ENCODE results near the gene ZBTB7B. TPM values are rescaled to one million over a fixed set of nuclear protein-coding genes. Genes with fewer than 3 reads are reported as not detected.

Gene ZBTB7B
- total RNA-seq, 1 experiment from 2014 or later, result 4.9 TPM

DNA sequence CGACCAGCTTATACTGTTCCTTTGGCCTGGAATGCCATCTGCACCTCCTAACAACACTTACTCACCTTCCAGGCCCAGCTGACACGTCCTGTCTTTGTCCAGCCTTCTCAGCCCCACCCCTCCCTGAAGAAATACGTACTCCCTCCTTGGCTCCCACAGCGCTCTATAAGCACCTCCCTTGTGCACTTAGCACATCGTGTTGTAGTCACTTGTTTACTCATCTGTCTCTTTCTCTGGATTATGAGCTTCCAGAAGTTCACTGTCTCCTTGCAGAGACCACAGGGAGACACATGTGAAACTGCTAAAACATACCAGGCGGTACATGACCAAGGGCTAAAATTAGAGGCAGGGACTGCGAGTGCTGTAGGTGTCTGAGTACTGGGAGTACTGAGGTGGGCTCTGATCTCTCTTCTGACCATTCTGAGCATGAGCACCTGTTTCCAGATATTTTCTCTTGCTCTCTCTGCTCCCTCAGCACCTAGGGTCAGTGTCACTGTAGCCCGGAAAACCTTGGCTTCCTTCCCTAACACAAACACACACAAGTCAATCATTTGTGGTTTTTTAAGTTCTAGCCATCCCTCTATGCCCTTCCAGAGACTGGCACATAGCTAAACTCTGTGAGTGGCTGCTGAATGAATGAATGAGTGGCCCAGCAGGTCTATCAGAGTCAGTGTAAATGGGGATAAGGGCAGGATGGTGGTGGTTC is 36.2 kb downstream of the ZBTB7B start:
- DNase-seq (ENCODE audit: low read depth), result no peak

DNA sequence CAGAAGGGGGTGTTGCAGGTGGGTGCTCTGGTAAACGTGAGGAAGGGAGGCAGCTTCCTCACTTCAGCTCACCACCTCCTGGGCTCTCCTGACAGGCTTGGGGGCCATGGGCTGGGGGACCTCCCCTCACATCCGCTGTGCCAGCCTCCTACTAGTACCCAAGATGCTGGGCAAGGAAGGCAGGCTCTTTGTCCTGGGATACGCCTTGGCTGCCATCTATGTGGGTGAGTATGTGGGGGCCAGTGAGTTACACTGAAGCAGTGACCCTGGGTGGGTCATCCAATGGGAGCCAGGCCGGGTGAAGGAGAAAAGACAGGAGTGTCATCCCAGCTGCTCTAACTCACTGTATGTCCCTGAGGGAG is 36.7 kb downstream of the ZBTB7B start:
- DNase-seq (ENCODE audit: low read depth), result no peak

DNA sequence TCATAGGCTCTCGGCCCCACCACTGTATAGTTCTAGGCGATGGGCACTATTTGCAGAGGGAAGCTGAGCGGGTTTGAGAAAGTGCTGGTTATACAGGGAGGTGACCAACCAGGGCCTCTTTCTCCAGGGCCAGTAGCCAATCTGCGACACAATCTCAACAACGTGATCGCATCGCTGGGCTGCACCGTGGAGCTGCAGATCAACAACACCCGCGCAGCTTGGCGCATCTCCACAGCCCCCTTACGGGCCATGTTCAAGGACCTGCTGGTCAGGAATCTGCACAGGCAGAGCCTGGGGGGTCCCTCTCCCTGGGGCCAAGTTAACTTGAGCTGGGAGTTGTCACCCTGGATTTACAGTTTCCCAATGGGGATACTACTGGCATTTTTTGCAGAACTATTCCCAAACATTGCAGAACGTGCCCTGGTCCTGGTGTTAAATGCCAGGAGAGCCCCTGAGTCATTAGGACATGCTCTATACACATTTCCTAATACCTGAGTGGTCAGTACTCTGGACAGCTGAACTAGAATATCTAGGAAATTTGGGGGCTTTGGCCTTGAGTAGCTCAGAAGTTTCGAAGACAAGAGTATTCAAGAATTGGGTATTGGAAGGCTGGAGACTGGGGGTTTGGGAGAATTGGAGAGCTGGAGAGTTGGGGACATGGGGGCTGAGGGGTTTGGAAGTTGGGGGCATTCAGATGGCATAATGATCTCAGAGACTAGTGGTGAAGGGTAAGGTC is 37.9 kb downstream of the ZBTB7B start:
- no peak for DNase-seq (ENCODE audit: low read depth)

DNA sequence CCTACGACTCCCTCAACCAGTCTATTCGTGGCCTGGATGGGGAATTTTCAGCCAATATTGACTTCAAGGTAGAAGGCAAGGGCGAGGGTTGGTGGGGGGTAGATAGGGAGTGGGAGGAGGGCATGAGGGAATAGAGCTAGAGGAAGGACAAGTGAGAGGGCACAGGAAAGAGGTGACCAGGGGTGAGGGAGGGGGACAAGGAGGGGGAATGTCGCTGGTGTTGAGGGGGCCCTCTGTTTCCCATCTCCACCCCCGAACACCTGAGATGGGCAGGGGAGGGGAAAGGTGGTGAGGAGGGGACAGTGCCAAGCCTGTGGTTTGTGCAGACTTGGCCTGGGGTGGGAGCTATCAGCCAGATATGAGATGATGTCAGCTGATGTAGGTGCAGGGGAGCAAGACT is 40.2 kb downstream of the ZBTB7B start:
- no peak for DNase-seq (ENCODE audit: low read depth)

DNA sequence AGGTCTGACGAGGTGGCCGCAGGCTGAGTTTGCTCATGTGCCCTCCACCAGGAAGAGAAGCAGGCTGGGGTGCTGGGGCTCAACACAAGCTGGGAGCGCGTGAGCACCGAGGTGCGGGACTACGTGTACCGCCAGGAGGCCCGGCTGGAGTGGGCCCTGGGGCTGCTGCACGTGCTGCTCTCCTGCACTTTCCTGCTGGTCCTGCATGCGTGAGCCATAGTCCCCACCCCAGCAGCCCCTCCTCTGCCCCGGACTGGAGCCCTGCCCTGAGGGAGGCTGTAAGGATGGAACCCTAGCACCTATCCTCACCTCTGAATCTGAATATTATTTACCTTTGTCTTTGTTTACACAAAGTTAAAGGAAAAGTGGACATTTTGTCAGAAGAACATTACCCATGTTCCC is 40.7 kb downstream of the ZBTB7B start:
- DNase-seq (ENCODE audit: low read depth), result no peak

DNA sequence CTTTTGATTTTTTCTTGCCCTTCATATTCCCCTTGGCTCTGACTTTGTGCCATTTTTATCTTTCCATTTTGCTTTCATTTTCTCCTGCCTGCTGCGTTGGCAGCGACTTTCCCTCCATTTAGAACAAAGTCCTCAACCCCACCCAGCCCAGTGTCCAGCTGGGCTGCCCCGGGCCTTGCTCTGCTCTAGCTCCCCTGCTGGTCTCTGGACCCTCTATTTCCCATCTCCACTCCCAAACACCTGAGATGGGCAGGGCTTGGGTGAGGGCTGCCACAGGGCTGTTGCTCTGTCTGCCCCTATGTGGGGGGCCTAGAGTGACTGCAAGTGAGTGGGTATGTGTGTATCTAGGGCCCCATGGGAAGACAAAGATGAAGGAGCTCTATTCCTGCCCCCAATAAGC is 41.2 kb downstream of the ZBTB7B start:
- no peak for DNase-seq (ENCODE audit: low read depth)

DNA sequence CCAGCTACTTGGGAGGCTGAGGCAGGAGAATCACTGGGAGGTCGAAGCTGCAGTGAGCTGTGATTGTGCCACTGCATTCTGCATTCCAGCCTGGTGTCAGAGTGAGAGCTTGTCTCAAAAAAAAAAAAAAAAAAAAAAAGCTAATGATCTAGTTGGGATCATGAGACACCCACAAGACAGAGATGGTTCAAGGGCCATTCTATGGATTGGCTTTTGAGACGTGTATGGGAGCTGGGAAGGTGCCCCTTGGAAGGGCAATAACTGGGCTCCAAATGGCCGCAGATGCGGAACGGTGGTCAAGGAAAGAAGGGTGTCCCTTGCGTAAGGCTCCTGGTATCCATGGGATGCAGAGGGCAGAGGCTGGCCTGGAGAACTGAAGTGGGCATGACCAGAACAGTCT is 41.8 kb downstream of the ZBTB7B start:
- no peak for DNase-seq (ENCODE audit: low read depth)

DNA sequence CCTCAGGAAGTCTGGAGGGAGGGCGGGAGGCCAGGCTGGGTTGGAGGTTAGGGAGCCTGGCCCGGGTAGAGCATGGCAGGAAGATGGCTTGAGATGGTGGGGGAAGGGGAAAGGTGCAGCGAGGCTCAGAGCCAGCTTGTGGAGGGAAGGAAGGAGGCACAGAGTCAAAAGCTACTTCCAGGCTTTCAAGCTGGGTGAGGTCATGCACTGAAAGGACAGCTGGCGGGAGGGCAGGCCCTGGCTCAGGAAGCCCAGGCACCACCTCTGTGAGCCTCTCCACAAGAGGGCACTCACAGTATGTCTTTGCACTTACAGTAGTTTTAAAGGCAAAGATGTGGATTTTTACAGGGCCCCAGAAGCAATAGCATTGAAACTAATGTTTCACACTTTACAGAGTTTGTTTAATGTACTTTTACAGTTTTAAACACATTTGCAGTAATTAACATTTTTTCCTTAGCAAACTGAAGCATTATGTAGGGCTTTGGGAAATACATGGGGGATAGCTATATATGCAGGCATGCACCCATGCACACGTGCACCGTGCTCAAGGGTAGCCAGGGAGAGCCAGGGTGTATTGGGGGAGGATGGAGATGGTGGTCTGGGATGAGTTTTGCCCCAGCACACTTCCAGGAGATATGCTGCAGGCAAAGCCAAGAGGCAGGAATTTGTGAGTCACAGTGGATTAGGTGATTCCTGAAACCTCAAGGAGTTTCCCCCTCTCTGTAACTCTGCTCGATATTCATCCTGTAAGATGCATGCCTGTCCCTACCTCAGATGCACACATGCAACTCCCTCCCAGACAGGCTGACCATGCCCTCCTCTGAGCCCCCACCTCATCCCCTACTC is 42.4 kb downstream of the ZBTB7B start:
- DNase-seq (ENCODE audit: low read depth), result peak; percentile 77

DNA sequence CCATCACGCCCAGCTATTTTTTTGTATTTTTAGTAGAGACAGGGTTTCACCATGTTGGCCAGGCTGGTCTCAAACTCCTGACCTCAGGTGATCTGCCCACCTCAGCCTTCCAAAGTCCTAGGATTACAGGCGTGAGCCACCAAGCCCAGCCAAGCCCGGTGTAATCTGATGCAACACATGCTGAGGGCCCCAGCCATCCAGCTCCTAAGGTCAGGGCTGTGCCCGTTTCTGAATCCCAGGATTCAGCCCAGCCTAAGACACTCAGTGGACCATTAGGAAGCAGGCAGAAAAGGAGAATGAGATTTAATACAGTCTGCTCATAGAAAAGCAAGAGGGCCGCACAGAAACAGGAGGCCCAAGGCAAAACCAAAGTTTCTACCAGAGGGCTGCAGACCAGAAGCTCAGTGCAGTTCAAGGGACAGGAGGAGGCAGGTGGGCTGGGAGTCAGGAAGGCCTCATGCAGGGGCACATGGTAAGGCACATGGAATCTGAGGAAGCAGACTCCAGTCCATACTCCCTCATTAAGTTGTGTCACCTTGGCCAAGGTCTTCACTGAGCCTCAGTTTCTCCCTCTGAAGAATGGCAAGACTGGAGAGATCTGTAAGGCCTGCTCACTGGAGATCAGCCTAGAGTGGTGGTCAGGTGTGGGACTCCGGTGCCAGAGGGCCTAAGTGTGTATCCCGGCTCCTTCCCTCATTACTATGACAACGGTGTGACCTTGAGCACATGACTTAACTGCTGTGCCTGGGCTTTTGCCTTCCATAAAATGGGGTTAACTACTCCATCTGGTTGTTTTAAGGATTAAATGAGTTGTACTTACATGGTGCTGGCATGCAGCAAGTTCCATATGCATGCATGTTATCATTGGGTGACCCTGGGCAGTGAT is 46.1 kb downstream of the ZBTB7B start:
- no peak for DNase-seq (ENCODE audit: low read depth)

DNA sequence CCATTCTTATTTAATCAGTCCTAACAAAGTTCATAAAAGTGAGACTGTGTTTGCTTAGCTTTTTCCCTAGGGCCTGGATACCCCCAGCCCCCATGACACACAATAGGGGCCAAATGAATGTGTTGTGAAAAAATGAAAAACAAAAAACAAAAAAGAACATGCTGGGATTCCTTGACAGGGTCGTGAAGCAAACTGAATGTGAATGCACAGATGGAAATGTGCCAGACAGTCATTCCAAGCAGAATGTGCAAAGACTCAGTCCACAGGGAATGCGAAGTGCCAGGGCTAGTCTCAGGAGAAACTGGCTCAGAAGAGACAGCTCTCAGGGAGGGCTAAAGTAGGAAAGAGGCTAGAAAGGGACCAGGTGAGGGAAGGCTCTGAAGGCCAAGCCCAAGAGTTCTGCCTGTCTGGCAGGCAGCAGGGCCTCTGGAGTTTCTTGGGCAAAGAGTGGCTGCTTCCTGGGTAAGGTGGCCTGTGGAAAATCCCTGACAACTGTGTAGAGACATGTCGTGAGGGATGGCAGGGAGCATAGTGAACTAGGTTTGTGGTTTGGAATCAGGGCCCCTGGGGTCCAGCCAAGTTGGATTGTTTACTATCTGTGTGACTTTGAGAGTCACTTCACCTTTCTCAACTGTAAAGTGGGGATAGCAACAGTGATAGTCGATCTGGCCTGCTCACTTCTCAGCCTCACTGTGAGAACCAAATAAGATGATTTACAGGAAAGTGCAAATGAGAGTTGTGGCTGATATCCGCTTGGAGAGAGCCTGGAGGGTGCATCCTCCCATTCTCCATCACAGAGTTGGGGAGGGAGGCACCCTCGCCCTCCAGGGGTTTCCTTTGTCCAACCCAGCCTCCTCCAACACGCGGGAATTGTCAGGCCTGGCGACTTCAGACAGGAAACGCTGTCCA is 47.3 kb downstream of the ZBTB7B start:
- peak; percentile 28 for DNase-seq (ENCODE audit: low read depth)

DNA sequence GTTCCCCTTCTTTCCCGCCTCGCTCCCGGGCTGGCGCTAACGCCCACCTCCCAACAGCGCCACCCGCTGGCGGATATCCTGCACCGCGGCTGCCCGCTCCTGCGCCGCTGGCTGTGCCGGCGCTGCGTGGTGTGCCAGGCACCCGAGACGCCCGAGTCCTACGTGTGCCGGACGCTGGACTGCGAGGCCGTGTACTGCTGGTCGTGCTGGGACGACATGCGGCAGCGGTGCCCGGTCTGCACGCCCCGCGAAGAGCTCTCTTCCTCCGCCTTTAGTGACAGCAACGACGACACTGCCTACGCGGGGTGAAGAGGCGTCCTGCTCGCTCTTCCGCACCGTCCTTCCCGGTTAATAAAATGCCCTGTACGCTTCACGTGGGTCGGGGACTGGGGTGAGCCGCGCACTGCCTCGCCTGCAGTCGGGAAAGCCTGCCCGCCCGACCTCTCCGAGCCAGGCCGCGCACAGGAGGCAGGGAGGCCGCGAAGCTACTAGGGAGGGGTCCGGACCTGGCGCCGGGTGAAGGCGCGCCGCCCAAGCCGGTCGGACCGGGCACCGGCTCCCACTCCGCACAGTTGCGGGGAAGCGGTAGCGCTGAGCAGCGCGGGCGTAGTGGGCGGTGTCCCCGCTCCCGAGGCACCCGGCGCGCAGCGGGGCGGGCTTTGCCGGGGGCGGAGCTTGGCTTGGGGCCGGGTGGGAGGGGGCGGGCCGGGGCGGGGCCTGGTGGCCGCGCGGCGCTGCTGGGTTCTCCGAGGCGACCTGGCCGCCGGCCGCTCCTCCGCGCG is 48.1 kb downstream of the ZBTB7B start, which contains the start of gene ADAM15:
TSS of gene ADAM15 (plus strand) at position 757 of the 782 bp plus-strand sequence. CDS start 71 bp downstream, outside the sequence.
- DNase-seq (ENCODE audit: low read depth), result peak; percentile 65

DNA sequence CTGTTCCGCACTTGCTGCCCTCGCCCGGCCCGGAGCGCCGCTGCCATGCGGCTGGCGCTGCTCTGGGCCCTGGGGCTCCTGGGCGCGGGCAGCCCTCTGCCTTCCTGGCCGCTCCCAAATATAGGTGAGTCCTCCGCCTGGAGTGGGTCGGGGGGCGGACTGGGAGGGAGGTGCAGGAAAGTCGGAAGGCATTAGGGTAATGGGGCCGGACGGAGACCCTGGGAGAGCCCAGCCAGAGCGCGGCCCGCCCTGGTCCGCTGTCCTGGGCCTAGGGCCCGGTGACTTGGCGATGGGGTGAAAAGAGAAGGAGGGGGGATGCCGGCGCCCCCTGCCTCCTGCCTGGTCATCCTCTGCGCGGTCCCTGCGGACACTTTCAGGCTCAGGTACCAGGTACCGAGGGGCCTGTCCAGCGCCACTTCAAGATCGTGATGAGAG is 48.8 kb downstream of the ZBTB7B start:
- no peak for DNase-seq (ENCODE audit: low read depth)

DNA sequence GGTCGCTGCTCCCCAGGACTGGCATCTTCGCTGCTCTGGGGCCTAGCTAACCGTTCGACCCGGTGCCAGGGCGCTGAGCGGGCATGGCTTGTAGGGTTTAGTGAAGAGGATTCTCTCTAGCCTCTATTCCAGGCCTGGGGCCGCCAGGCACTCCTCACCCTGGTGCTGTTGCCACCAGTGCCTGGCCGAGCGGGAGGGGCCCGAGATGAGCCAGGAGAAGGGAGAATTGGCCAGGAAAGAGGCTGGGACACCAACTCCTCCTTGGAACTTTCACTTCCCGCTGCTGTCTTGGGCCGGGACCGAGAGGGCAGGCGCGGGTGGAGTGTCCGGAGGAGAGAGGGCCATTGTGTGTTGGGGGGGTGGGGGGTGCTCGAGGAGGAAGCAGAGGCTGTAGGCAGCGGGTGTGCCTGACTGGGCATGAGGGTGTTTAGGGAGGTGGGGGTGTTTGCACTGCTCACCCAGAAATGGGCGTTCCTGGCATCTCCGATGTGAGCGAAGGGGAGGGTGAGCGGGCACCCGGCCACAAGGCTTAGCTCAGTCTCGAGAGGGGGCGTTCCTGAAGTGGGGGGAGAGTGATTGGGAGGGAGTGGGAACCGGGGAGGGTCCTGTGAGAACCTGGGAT is 49.3 kb downstream of the ZBTB7B start:
- DNase-seq (ENCODE audit: low read depth), result peak; percentile 37

DNA sequence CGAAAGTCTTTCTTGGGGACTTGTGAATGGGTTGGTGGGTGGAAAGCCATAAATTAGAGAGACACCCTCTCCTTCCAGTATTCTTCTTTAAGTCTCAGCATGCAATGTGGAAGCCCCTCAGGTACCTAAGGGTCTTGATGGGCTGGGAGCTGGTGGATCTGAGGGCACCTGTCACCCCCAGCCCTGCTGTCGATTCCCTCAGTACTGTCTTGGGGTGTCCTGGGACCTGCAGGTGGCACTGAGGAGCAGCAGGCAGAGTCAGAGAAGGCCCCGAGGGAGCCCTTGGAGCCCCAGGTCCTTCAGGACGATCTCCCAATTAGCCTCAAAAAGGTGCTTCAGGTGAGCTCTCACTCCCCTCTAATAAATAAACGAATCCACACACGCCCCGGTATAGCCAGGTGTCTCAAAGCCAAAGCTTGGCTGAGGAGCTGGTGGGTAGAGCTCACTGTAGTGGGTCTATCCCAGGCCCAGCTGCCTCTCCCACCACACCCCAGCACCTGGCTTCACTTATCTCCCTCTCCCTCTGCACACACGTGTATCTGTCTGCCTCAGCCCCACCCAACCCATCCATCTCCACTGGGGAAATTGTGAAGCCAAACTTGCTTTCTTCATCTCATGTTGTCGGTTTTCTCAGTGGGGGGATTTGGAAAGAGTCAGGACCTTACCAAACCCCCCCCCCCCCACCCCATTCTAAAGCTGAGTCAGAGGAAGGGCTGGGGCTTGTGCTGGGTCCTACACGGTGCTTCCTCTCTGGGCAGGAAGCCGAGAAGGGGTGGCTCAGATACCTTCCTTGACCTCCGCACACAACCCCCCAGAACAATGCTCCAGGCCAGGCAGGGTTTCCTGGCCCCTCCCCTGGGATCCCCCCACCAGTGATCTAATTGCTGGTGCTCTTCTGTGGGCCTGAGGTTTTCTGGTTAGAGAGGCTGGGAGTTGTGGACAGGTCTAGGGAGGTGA is 50.1 kb downstream of the ZBTB7B start:
- DNase-seq (ENCODE audit: low read depth), result no peak

DNA sequence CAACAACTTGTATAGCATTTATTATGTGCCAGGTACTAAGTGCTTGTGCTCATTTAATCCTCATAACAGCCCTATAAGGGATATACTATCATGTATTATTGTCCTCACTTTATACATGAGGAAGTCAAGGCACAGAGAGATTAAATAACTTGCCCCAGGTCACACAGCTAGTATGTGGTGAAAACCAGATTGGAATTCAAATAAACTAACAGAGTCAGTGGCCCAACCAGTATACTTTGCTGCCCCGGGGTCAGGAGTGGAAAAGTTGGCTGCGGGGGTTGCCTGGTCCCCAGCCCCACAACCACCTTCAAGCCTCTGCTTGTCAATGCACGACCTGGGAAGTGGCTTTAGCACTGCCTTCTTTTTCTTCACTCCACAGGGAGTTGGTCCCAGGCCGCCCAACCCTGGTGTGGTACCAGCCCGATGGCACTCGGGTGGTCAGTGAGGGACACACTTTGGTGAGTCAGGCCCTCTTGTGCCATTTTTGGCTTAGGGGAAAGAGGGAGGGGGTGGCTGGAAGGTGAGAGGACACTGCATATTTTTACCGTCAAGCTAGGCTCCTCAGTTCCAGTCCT is 51.0 kb downstream of the ZBTB7B start:
- DNase-seq (ENCODE audit: low read depth), result no peak

DNA sequence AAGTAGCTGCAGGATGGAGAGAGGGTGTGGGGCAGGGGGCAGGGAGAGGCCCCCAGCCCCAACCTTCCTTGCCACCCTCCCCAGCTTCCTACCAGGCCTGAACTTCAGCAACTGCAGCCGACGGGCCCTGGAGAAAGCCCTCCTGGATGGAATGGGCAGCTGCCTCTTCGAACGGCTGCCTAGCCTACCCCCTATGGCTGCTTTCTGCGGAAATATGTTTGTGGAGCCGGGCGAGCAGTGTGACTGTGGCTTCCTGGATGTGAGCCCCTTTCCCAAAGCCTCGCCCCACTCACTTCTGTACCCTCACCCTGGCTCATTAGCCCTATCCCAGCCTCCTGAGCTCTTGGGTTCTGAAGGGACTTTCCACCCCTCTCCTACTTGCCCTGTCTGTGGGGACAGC is 54.5 kb downstream of the ZBTB7B start:
- DNase-seq (ENCODE audit: low read depth), result no peak

DNA sequence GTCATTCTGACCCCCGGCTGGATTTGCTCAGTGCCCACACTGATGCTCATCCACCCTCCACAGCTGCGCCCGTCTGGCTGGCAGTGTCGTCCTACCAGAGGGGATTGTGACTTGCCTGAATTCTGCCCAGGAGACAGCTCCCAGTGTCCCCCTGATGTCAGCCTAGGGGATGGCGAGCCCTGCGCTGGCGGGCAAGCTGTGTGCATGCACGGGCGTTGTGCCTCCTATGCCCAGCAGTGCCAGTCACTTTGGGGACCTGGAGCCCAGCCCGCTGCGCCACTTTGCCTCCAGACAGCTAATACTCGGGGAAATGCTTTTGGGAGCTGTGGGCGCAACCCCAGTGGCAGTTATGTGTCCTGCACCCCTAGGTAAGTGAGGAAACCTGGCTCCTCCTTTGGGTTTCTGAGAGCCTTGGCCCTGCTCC is 55.2 kb downstream of the ZBTB7B start:
- DNase-seq (ENCODE audit: low read depth), result no peak

Measured in RPMI7951 (cell line).